Stimulated activated naive CD8-positive, alpha-beta T cell treated with anti-CD3 and anti-CD28 coated beads, Interleukin-15, amount 100 ng/mL, for 72 hours (primary cell): Measurements from ENCODE around the gene PRSS2.
"Not testable (repeated sequence)": the region's sequence is repeated elsewhere in the genome, so short reads cannot be mapped to it uniquely, and the experiment has no call there.

ENCODE experiments used
- ATAC-seq: fragments of 150-1000 bp; cut with Tn5 transposase; 2 replicates; pipeline ENCODE4 v1.10.0; 2021; ENCODE audit warnings: mild to moderate bottlenecking, moderate library complexity
- DNase-seq, 2 donors: peaks; one replicate each; pipeline ENCODE4 v3.0.0; 2021 to 2022
- H3K27ac Mint-ChIP-seq, 2 donors: one replicate each; pipeline ENCODE4 v1.8.0; 2022; ENCODE audit warnings: mild to moderate bottlenecking in 2 of 2, mixed read lengths in 2 of 2, moderate library complexity in 2 of 2
- H3K27me3 Mint-ChIP-seq: one replicate; pipeline ENCODE4 v1.8.0; 2022; ENCODE audit warnings: mixed read lengths
- H3K4me1 Mint-ChIP-seq: one replicate; pipeline ENCODE4 v1.8.0; 2022; ENCODE audit warnings: mild to moderate bottlenecking, mixed read lengths
- H3K4me3 Mint-ChIP-seq, 2 donors: one replicate each; pipeline ENCODE4 v1.8.0; 2022; ENCODE audit warnings: mild to moderate bottlenecking in 2 of 2, mixed read lengths in 2 of 2, moderate library complexity in 1 of 2
- H3K9me3 Mint-ChIP-seq, 2 donors: one replicate each; pipeline ENCODE4 v1.8.0; 2022; ENCODE audit warnings: mixed read lengths in 2 of 2

Gene PRSS2

DNA sequence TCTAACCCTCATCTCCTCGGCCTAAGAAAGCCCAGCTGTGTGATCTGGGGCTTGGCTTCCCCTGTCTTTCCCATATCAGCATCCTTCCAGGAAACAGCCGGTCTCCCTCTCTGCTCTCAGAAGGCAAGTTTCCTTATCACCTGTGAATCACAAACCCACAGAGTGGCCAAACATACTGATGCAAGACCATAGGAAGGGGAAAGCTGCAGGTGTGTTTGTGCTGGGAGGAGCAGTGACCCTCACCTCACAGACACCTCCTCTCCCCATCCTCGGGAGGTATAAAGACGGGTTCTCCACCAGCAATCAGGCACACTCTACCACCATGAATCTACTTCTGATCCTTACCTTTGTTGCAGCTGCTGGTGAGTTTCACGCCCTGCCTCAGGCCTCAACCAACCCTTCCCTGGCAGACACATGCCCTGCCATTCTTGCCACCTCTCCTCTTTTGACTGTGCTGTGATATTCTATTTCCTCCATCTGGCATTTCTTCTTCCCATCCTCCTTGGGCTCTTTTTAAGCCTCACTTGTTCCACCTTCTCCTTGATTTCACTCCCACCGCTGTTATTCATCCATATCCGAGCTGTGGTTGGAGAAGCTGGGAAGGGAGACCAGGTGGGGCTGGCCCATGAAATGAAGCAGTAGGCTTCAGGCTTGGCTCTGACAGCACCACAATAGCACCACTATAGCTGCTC, at the start of gene PRSS2:
PRSS2 (plus strand) TSS at position 310 of the 692 bp plus-strand sequence; CDS start at position 323, 13 bp downstream.
- no peak within 1 kb of the TSS for H3K4me3 Mint-ChIP-seq
- peak within 1 kb of the TSS; percentile 11 to 31 for H3K27ac Mint-ChIP-seq
- DNase-seq = no peak

GRCh38 chr7:142720986-142721385, 49.8 kb upstream of the PRSS2 start:
- Mint-ChIP-seq H3K27ac (no peak overlapping the region), H3K4me3 (peak overlapping the region; percentile 57 to 60), H3K27me3 (no peaks in the 10 kb centered on the region), H3K9me3 (no peaks in the 10 kb centered on the region), H3K4me1 (peaks cover 21% of the 10 kb centered on the region)
- DNase-seq (no peak), ATAC-seq (no peak)

More for the DNA sequence above, at the start of gene PRSS2:
- Mint-ChIP-seq H3K27me3 (no peaks in the 10 kb centered on the region), H3K9me3 (no peaks in the 10 kb centered on the region), H3K4me1 (peaks cover 8% of the 10 kb centered on the region)
- peak; percentile 72 for ATAC-seq

GRCh38 chr7:142722248-142722794, 48.4 kb upstream of the PRSS2 start:
- Mint-ChIP-seq H3K27ac (peak overlapping the region in 1 of 2 donors; percentile 26), H3K4me3 (peak overlapping the region; percentile 75 to 82)

DNA sequence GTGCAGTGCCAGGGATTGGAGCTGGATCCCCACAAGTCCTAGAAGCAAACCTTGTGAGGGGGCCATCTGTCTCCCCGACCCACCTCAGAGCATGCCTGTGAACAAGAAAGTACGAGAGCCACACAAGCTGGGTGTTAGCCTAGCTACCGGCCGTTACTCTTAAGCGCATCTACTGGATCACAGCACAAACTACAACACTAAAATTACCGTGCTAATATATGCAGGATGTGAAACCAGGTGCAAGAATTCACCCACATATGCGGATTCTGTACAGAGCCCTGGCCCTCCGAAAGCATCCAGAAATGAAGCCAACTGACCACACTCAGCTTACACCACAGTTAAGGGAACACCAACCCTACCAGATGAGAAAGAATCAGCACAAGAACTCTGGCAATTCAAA, 37.5 kb upstream of the PRSS2 start:
- no peak overlapping the region for H3K27ac Mint-ChIP-seq
- no peak for ATAC-seq

More at GRCh38 chr7:142722248-142722794, 48.4 kb upstream of the PRSS2 start:
- Mint-ChIP-seq H3K27me3 (no peaks in the 10 kb centered on the region), H3K9me3 (no peaks in the 10 kb centered on the region), H3K4me1 (peaks cover 13% of the 10 kb centered on the region)
- DNase-seq (no peak), ATAC-seq (no peak)

DNA sequence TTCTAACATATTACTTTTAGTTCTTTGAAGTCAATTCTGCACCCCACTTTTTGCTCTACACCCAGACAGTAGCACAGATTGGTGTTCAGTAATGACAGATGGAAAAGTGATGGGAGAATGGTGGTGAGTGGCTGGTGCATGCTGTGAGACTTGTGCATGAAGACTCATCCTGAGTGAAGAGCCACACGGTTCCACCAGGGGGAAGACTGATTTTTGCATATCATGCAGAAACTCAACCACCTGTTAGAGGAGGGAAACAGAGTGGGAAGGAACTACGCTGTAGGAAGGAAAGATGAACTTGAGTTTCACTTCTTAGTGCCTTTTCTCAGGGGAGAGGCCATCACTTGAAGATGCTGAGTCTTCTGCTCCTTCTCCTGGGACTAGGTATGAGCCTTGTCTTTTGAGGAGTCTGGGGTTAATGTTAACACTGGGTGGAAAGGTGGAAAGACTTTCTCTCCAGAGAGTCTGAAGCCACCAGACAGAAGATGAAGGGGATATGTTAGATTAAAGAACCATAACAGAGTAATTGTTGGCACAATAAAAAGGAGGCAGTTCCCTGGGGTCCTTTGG, 30.8 kb upstream of the PRSS2 start:
- Mint-ChIP-seq H3K27me3 (no peaks in the 10 kb centered on the region), H3K9me3 (no peaks in the 10 kb centered on the region), H3K4me1 (peaks cover 11% of the 10 kb centered on the region), H3K27ac (no peak overlapping the region), H3K4me3 (peak overlapping the region; percentile 35 to 44)
- DNase-seq (no peak), ATAC-seq (peak; percentile 56)

More for the DNA sequence above, 37.5 kb upstream of the PRSS2 start:
- H3K27me3 Mint-ChIP-seq = no peaks in the 10 kb centered on the region
- H3K4me3 Mint-ChIP-seq = no peak overlapping the region
- H3K9me3 Mint-ChIP-seq = no peaks in the 10 kb centered on the region
- H3K4me1 Mint-ChIP-seq = no peaks in the 10 kb centered on the region
- no peak for DNase-seq

DNA sequence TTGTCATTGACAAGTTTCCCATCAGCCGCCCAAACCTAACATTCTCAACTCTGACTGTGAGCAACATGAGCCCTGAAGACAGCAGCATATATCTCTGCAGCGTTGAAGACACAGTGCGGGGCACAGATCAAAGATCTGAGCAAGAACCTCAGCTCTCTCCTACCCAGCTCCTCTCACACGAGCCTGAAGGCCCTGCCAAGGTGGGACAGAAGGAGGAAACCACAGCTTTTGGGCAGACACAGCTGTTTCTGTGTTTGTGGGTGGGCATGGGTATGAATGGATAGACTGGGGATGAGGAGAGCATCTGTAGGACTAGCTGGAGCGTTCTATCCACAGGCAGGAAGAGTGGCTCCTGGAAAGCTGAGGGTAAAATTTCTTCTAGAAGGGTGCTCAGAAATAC, 30.0 kb upstream of the PRSS2 start:
- Mint-ChIP-seq H3K4me3 (no peak overlapping the region), H3K4me1 (peaks cover 11% of the 10 kb centered on the region), H3K27ac (no peak overlapping the region), H3K9me3 (no peaks in the 10 kb centered on the region), H3K27me3 (no peaks in the 10 kb centered on the region)
- no peak for DNase-seq
- no peak for ATAC-seq

DNA sequence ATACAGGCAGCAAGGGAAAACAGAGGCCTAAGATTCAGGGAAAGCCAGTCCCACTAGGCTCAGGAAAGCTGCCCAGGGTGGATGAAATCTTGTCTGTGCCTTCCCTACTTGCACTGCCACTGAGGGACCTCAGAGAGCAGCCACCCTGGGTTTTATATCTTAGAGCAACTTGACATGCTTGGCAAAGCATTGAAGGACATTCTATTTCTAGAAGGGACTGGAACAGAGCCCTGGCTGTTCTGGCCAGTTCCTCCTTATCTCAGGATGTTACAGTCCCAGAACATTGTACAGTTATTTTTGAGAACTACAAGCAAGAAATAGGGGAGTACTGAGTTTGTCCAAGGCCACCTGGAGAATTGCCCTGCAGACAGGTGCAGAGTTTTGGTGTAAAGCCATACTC, 28.8 kb upstream of the PRSS2 start:
- not testable (repeated sequence) for H3K4me3 Mint-ChIP-seq, H3K27ac Mint-ChIP-seq

GRCh38 chr7:142745091-142745635, 25.6 kb upstream of the PRSS2 start:
- DNase-seq = no peak
- H3K27me3 Mint-ChIP-seq = no peaks in the 10 kb centered on the region

More for the DNA sequence above, 28.8 kb upstream of the PRSS2 start:
- not testable (repeated sequence) for H3K27me3 Mint-ChIP-seq, DNase-seq, ATAC-seq, H3K9me3 Mint-ChIP-seq
- H3K4me1 Mint-ChIP-seq = peaks cover 11% of the 10 kb centered on the region

GRCh38 chr7:142745745-142746144, 25.0 kb upstream of the PRSS2 start:
- no peaks in the 10 kb centered on the region for H3K4me1 Mint-ChIP-seq
- no peak for ATAC-seq

More at GRCh38 chr7:142745091-142745635, 25.6 kb upstream of the PRSS2 start:
- no peaks in the 10 kb centered on the region for H3K9me3 Mint-ChIP-seq
- ATAC-seq = no peak
- peaks cover under 1% of the 10 kb centered on the region for H3K4me1 Mint-ChIP-seq
- no peak overlapping the region for H3K27ac Mint-ChIP-seq
- no peak overlapping the region for H3K4me3 Mint-ChIP-seq

GRCh38 chr7:142746264-142746663, 24.5 kb upstream of the PRSS2 start:
- H3K4me3 Mint-ChIP-seq = no peak overlapping the region
- H3K27me3 Mint-ChIP-seq = no peaks in the 10 kb centered on the region
- DNase-seq = no peak
- H3K9me3 Mint-ChIP-seq = no peaks in the 10 kb centered on the region
- no peak overlapping the region for H3K27ac Mint-ChIP-seq
- no peaks in the 10 kb centered on the region for H3K4me1 Mint-ChIP-seq
- ATAC-seq = no peak

More at GRCh38 chr7:142745745-142746144, 25.0 kb upstream of the PRSS2 start:
- DNase-seq = no peak
- H3K4me3 Mint-ChIP-seq = no peak overlapping the region
- no peaks in the 10 kb centered on the region for H3K27me3 Mint-ChIP-seq
- no peaks in the 10 kb centered on the region for H3K9me3 Mint-ChIP-seq
- no peak overlapping the region for H3K27ac Mint-ChIP-seq

DNA sequence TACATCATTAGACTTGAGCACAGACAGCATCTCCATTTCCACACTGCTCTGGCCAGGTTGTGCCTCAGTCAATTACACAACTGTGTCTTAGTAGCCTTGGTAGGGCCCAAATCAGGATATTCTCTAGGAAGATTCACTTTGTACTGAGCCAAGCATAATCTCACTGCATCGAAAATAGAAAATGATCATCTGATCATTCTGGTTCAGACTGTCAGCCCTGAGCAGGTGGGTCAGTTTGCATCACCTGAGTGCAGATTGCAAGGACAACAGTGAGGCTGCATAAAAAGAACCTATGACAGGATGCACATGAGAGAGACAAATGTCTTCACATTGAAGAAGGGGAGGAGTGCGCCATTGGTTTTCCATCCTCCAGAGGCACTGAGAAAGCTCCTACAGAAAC, 22.4 kb upstream of the PRSS2 start:
- H3K9me3 Mint-ChIP-seq, ATAC-seq, H3K4me3 Mint-ChIP-seq, DNase-seq, H3K27me3 Mint-ChIP-seq, H3K27ac Mint-ChIP-seq, H3K4me1 Mint-ChIP-seq: not testable (repeated sequence)

- H3K27ac Mint-ChIP-seq = no peak within 1 kb of the TSS
- DNase-seq (no peak), ATAC-seq (no peak)
- H3K9me3 Mint-ChIP-seq = no peaks in the 10 kb centered on the region
- no peak within 1 kb of the TSS for H3K4me3 Mint-ChIP-seq
- H3K27me3 Mint-ChIP-seq = no peaks in the 10 kb centered on the region
- no peaks in the 10 kb centered on the region for H3K4me1 Mint-ChIP-seq
These were observed 21.4 kb upstream of the PRSS2 start, which contains the start of gene PRSS1 for GRCh38 chr7:142749218-142749993. PRSS1 (plus strand) TSS chr7:142749472; CDS start chr7:142749485, 13 bp downstream.

DNA sequence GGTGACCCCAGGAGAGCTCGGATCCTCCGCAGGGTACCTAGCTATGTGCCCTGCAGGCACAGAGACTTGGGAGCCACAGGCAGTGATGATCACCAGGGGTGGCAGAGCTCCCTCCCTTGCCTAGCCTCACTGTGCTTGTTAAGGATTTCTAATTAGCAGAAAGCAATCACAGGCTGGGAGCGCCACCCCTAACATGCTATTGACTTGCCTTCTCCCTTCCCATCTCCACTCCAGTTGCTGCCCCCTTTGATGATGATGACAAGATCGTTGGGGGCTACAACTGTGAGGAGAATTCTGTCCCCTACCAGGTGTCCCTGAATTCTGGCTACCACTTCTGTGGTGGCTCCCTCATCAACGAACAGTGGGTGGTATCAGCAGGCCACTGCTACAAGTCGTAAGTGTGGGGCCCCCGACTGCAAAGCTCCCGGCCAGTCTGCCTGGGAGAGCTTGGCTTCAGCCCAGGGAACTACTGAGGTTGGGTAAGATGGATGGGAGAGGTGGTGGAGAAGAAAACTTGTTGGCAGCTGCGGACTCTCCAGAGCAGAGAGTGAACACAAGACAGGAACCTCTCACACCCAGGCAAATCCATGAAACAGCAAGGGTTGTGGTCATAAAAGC, 20.3 kb upstream of the PRSS2 start:
- no peak overlapping the region for H3K27ac Mint-ChIP-seq
- no peaks in the 10 kb centered on the region for H3K4me1 Mint-ChIP-seq
- DNase-seq (no peak), ATAC-seq (no peak)
- H3K9me3 Mint-ChIP-seq = no peaks in the 10 kb centered on the region
- H3K4me3 Mint-ChIP-seq = no peak overlapping the region
- no peaks in the 10 kb centered on the region for H3K27me3 Mint-ChIP-seq

DNA sequence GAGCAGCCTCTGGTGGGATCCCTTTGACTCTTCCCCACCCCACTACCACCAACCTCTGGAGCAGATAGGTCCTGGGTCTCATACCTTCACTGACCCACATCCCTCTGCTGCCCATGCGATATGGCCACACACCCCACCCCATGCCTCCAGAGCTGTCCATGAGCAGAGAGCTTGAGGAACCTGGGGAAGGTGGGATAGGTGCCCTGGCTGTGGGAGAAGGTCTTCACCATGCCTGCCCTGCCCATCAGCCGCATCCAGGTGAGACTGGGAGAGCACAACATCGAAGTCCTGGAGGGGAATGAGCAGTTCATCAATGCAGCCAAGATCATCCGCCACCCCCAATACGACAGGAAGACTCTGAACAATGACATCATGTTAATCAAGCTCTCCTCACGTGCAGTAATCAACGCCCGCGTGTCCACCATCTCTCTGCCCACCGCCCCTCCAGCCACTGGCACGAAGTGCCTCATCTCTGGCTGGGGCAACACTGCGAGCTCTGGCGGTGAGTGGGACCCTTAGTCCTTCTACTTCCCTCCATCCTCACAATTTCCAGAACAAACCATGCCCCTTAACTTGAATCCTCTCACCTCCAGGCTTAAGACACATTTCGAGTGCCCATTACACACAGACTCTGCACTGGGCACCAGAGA, 19.1 kb upstream of the PRSS2 start:
- not testable (repeated sequence) for H3K27me3 Mint-ChIP-seq, H3K4me1 Mint-ChIP-seq, H3K9me3 Mint-ChIP-seq, DNase-seq, H3K27ac Mint-ChIP-seq, ATAC-seq, H3K4me3 Mint-ChIP-seq
